Caco-2 (cell line): ENCODE measurements around the gene RRH. TPM values are rescaled to one million over a fixed set of nuclear protein-coding genes. Genes with fewer than 3 reads are reported as not detected.

Source experiments
- BruUV-seq: library from RNA; stranded (reverse); fragments of 400-500 nt; replicated peaks from 2 replicates; lab custom pipeline; 2021; lab: Mats Ljungman, UMichigan
- CTCF ChIA-PET: fragments of 300-600 bp; sonication (Branson Sonifier 250); formaldehyde crosslinking; loops from one replicate; lab custom pipeline; 2022; ENCODE audit warnings: antibody characterized with exemption; lab: Charles Lee
- POLR2A ChIA-PET: fragments of 300-600 bp; sonication (Branson Sonifier 250); formaldehyde crosslinking; loops from one replicate; lab custom pipeline; 2022; ENCODE audit warnings: antibody characterized with exemption; lab: Charles Lee
- DNase-seq, 2 experiments: peaks; one replicate each; pipeline versions ENCODE4 v3.0.0 to v3.0.0-alpha.2; 2020 to 2022
- H3K27me3 ChIP-seq: replicated peaks from 2 replicates; pipeline ENCODE4 v1.6.0; 2011; ENCODE audit warnings: low read length; ENCODE audit not compliant: control insufficient read depth, insufficient read depth
- H3K36me3 ChIP-seq: 2 replicates; pipeline ENCODE4 v1.5.1; 2011; ENCODE audit warnings: low read length; ENCODE audit not compliant: control insufficient read depth, insufficient read depth
- H3K4me1 ChIP-seq: fragments of 250-450 bp; sonication (Bioruptor Pico); 2 replicates; pipeline ENCODE4 v1.5.1; 2020; ENCODE audit warnings: mild to moderate bottlenecking
- H3K4me3 ChIP-seq: 2 replicates; pipeline ENCODE4 v1.5.1; 2011; ENCODE audit warnings: low read depth, mild to moderate bottlenecking, control low read depth, low read length
- H3K9me3 ChIP-seq: fragments of 250-450 bp; sonication (Bioruptor Pico); 2 replicates; pipeline ENCODE4 v1.5.1; 2020; ENCODE audit warnings: mild to moderate bottlenecking, moderate library complexity
- H3K27ac Mint-ChIP-seq: one replicate; pipeline ENCODE4 v1.8.0; 2022; ENCODE audit warnings: mixed read lengths; ENCODE audit not compliant: unreplicated experiment
- H3K27me3 Mint-ChIP-seq: one replicate; pipeline ENCODE4 v1.8.0; 2022; ENCODE audit warnings: mixed read lengths; ENCODE audit not compliant: insufficient read depth, unreplicated experiment
- H3K36me3 Mint-ChIP-seq: one replicate; pipeline ENCODE4 v1.8.0; 2022; ENCODE audit warnings: mild to moderate bottlenecking, mixed read lengths; ENCODE audit not compliant: insufficient read depth, unreplicated experiment
- H3K4me1 Mint-ChIP-seq: one replicate; pipeline ENCODE4 v1.8.0; 2022; ENCODE audit warnings: low read depth, mixed read lengths; ENCODE audit not compliant: unreplicated experiment
- H3K4me3 Mint-ChIP-seq: one replicate; pipeline ENCODE4 v1.8.0; 2022; ENCODE audit warnings: mild to moderate bottlenecking, moderate library complexity, mixed read lengths; ENCODE audit not compliant: unreplicated experiment
- H3K9me3 Mint-ChIP-seq: one replicate; pipeline ENCODE4 v1.8.0; 2022; ENCODE audit warnings: mixed read lengths; ENCODE audit not compliant: unreplicated experiment
- CTCF ChIP-seq, 2 experiments: fragments of 200-600 bp in 1 of 2; IDR thresholded peaks; 1 replicate in 1 of 2; 2 replicates in 1 of 2; pipeline versions ENCODE4 v1.5.1 to v1.8.0; 2011 to 2022; ENCODE audit warnings: antibody characterized with exemption in 1 of 2, control low read depth in 1 of 2, inconsistent platforms in 1 of 2, low read depth in 1 of 2, low read length in 1 of 2, mild to moderate bottlenecking in 1 of 2, moderate library complexity in 1 of 2; ENCODE audit not compliant: insufficient read depth in 1 of 2, severe bottlenecking in 1 of 2, unreplicated experiment in 1 of 2
- intact Hi-C: fragments of 100-400 bp; cut with micrococcal nuclease; formaldehyde crosslinking; loops from one replicate; pipeline ENCODE4 v1.10.0; 2022; ENCODE audit not compliant: unreplicated experiment
- total RNA-seq: library from RNA; stranded (reverse); gene quantifications from 2 replicates; pipeline ENCODE4 v1.2.3, GENCODE V29; 2022

RRH gene
- total RNA-seq, 1 experiment from 2014 or later = 0.34 TPM

GRCh38 chr4:109809655-109810054, 18.1 kb upstream of the RRH start:
- CTCF ChIA-PET = no interaction called here
- intact Hi-C loops = loop anchor here (10.0 kb wide), 1 partner anchor 245 kb away; the partner anchor contains the start of gene MCUB
- H3K4me1 ChIP-seq = no peaks in the 10 kb centered on the region
- TF ChIP-seq CTCF (IDR thresholded peaks at IDR 0.05; ENCODE audit: insufficient read depth in 1 of 2, low read depth in 1 of 2, low read length in 1 of 2, severe bottlenecking in 1 of 2, unreplicated experiment in 1 of 2) = no peak
- no peaks in the 10 kb centered on the region for H3K9me3 ChIP-seq
- Mint-ChIP-seq H3K27me3 (peaks cover 9% of the 10 kb centered on the region), H3K27ac (no peak overlapping the region), H3K4me1 (peaks cover 6% of the 10 kb centered on the region), H3K9me3 (no peaks in the 10 kb centered on the region), H3K4me3 (no peak overlapping the region), H3K36me3 (no peaks in the 10 kb centered on the region)
- no peaks in the 10 kb centered on the region for H3K27me3 ChIP-seq
- BruUV-seq = no TSS peak
- H3K4me3 ChIP-seq = no peak overlapping the region
- POLR2A ChIA-PET = no interaction called here
- no peaks in the 10 kb centered on the region for H3K36me3 ChIP-seq
- DNase-seq = no peak

GRCh38 chr4:109810552-109811387, 17.0 kb upstream of the RRH start:
- intact Hi-C loops = no loop called here
- no peaks in the 10 kb centered on the region for H3K27me3 ChIP-seq
- TF ChIP-seq CTCF (IDR thresholded peaks at IDR 0.05; ENCODE audit: insufficient read depth in 1 of 2, low read depth in 1 of 2, low read length in 1 of 2, severe bottlenecking in 1 of 2, unreplicated experiment in 1 of 2) = no peak
- Mint-ChIP-seq H3K4me3 (no peak overlapping the region), H3K27ac (no peak overlapping the region), H3K9me3 (no peaks in the 10 kb centered on the region), H3K36me3 (peaks cover 6% of the 10 kb centered on the region), H3K27me3 (peaks cover 9% of the 10 kb centered on the region), H3K4me1 (peaks cover 6% of the 10 kb centered on the region)
- H3K36me3 ChIP-seq = no peaks in the 10 kb centered on the region
- DNase-seq = no peak
- no peaks in the 10 kb centered on the region for H3K4me1 ChIP-seq
- ChIA-PET POLR2A (no interaction called here), CTCF (no interaction called here)
- no peaks in the 10 kb centered on the region for H3K9me3 ChIP-seq
- H3K4me3 ChIP-seq = no peak overlapping the region
- no TSS peak for BruUV-seq

- Mint-ChIP-seq H3K36me3 (peaks cover 10% of the 10 kb centered on the region), H3K27ac (no peak overlapping the region), H3K4me3 (no peak overlapping the region), H3K9me3 (no peaks in the 10 kb centered on the region), H3K27me3 (peaks cover 9% of the 10 kb centered on the region), H3K4me1 (peaks cover 8% of the 10 kb centered on the region)
- Histone ChIP-seq H3K27me3 (no peaks in the 10 kb centered on the region), H3K4me3 (no peak overlapping the region), H3K4me1 (no peaks in the 10 kb centered on the region; the same call in 1 of the 2 replicates), H3K36me3 (no peaks in the 10 kb centered on the region), H3K9me3 (no peaks in the 10 kb centered on the region)
- ChIA-PET POLR2A (no interaction called here), CTCF (no interaction called here)
- intact Hi-C loops = no loop called here
- no TSS peak for BruUV-seq
- TF ChIP-seq CTCF (IDR thresholded peaks at IDR 0.05; ENCODE audit: insufficient read depth in 1 of 2, low read depth in 1 of 2, low read length in 1 of 2, severe bottlenecking in 1 of 2, unreplicated experiment in 1 of 2) = no peak
- DNase-seq = no peak
Measured at GRCh38 chr4:109811707-109812106, 16.1 kb upstream of the RRH start.
